PC-3 (cell line): ENCODE measurements around the gene SLC25A41. TPM values are rescaled to one million over a fixed set of nuclear protein-coding genes. Genes with fewer than 3 reads are reported as not detected.

Experiments
- ATAC-seq: fragments of 200-7000 bp; cut with Tn5 transposase; 2 replicates; pipeline ENCODE4 v1.9.1; 2020; ENCODE audit warnings: mild to moderate bottlenecking, moderate library complexity
- BruUV-seq: library from RNA; stranded (reverse); fragments of 400-500 nt; replicated peaks from 2 replicates; lab custom pipeline; 2021; lab: Mats Ljungman, UMichigan
- CTCF ChIA-PET: fragments of 300-600 bp; sonication (Branson Sonifier 250); formaldehyde crosslinking; loops from one replicate; lab custom pipeline; 2022; ENCODE audit warnings: antibody characterized with exemption; lab: Charles Lee
- POLR2A ChIA-PET: fragments of 300-600 bp; sonication (Branson Sonifier 250); formaldehyde crosslinking; loops from one replicate; lab custom pipeline; 2022; ENCODE audit warnings: antibody characterized with exemption; ENCODE audit not compliant: unreplicated experiment; lab: Charles Lee
- DNase-seq: peaks from one replicate; pipeline ENCODE4 v3.0.0-alpha.2; 2015
- H2AFZ ChIP-seq: fragments of 300-600 bp; sonication (generic); 2 replicates; pipeline ENCODE4 v1.6.0; 2016; ENCODE audit warnings: antibody characterized with exemption, low read length
- H3F3A ChIP-seq: fragments of 300-600 bp; sonication (generic); one replicate; pipeline ENCODE4 v1.6.0; 2017; ENCODE audit warnings: antibody characterized with exemption, low read length, control low read depth, mild to moderate bottlenecking; ENCODE audit not compliant: unreplicated experiment
- H3K27ac ChIP-seq: fragments of 300-600 bp; sonication (generic); 2 replicates; pipeline ENCODE4 v1.5.1; 2016; ENCODE audit warnings: mild to moderate bottlenecking, low read length
- H3K27me3 ChIP-seq: fragments of 300-600 bp; sonication (generic); 2 replicates; pipeline ENCODE4 v1.6.1; 2016; ENCODE audit warnings: low read length, mixed read lengths
- H3K36me3 ChIP-seq: fragments of 300-600 bp; sonication (generic); 2 replicates; pipeline ENCODE4 v1.6.1; 2016; ENCODE audit warnings: low read depth, mixed run types, low read length, mixed read lengths
- H3K4me1 ChIP-seq: fragments of 300-600 bp; sonication (generic); 2 replicates; pipeline ENCODE4 v1.5.1; 2016; ENCODE audit warnings: low read length; ENCODE audit not compliant: insufficient read depth
- H3K4me2 ChIP-seq: fragments of 300-600 bp; sonication (generic); 2 replicates; pipeline ENCODE4 v1.6.0; 2016; ENCODE audit warnings: low read length
- H3K4me3 ChIP-seq: fragments of 300-600 bp; sonication (generic); 2 replicates; pipeline ENCODE4 v1.5.1; 2016; ENCODE audit warnings: mild to moderate bottlenecking, low read length, mixed read lengths
- H3K79me2 ChIP-seq: fragments of 300-600 bp; sonication (generic); 2 replicates; pipeline ENCODE4 v1.6.1; 2017; ENCODE audit warnings: low read length, mixed read lengths
- H3K9ac ChIP-seq: fragments of 300-600 bp; sonication (generic); 2 replicates; pipeline ENCODE4 v1.6.0; 2016; ENCODE audit warnings: mild to moderate bottlenecking, low read length
- H3K9me2 ChIP-seq: fragments of 300-600 bp; sonication (generic); replicated peaks from 2 replicates; pipeline ENCODE4 v1.6.1; 2016; ENCODE audit warnings: mixed run types, low read length, mixed read lengths
- H3K9me3 ChIP-seq: fragments of 300-600 bp; sonication (generic); 2 replicates; pipeline ENCODE4 v1.6.1; 2016; ENCODE audit warnings: low read length, mixed read lengths
- H4K20me1 ChIP-seq: fragments of 300-600 bp; sonication (generic); 2 replicates; pipeline ENCODE4 v1.6.1; 2016; ENCODE audit warnings: low read length, mixed read lengths
- CTCF ChIP-seq: fragments of 300-600 bp; sonication (generic); conservative IDR thresholded peaks from 2 replicates; pipeline ENCODE4 v1.5.1; 2017; ENCODE audit warnings: antibody characterized with exemption, low read depth, mild to moderate bottlenecking, low read length
- EZH2 ChIP-seq: fragments of 300-600 bp; sonication (generic); IDR thresholded peaks from one replicate; pipeline ENCODE4 v1.6.1; 2017; ENCODE audit warnings: antibody characterized with exemption, mild to moderate bottlenecking, low read length; ENCODE audit not compliant: unreplicated experiment
- EZH2phosphoT487 ChIP-seq: fragments of 300-600 bp; sonication (generic); IDR thresholded peaks from 2 replicates; pipeline ENCODE4 v1.6.1; 2018; ENCODE audit warnings: mild to moderate bottlenecking, antibody characterized with exemption, low read length, borderline replicate concordance
- intact Hi-C: fragments of 100-400 bp; cut with micrococcal nuclease; formaldehyde crosslinking; loops from 2 replicates; pipeline ENCODE4 v1.9.0; 2023
- total RNA-seq: library from RNA; depleted of rRNA; stranded (reverse); fragments of >200 nt; gene quantifications from 2 replicates; pipeline ENCODE4 v1.2.3, GENCODE V29; 2014

Gene SLC25A41
- total RNA-seq, 1 experiment from 2014 or later, result 0.26 TPM

GRCh38 chr19:6476155-6476895 is 42.8 kb upstream of the SLC25A41 start:
- H3K9ac ChIP-seq, result no peak overlapping the region

GRCh38 chr19:6475321-6476108 is 42.0 kb upstream of the SLC25A41 start:
- Histone ChIP-seq H4K20me1 (no peaks in the 10 kb centered on the region), H3K9me2 (no peaks in the 10 kb centered on the region), H3K4me1 (no peaks in the 10 kb centered on the region), H3K36me3 (no peaks in the 10 kb centered on the region), H3K79me2 (no peaks in the 10 kb centered on the region), H2AFZ (no peak overlapping the region), H3K4me3 (no peak overlapping the region), H3K27ac (no peak overlapping the region), H3F3A (no peaks in the 10 kb centered on the region), H3K9ac (no peak overlapping the region), H3K4me2 (no peak overlapping the region), H3K27me3 (no peaks in the 10 kb centered on the region), H3K9me3 (no peaks in the 10 kb centered on the region)
- ATAC-seq (no peak), DNase-seq (no peak)
- CTCF ChIA-PET, result interaction anchor here (0.6 kb wide), 1 partner anchor 41 kb away, joined by 4 read pairs; no protein-coding TSS in a partner anchor
- intact Hi-C loops, result no loop called here
- BruUV-seq, result no TSS peak
- TF ChIP-seq CTCF (no peak), EZH2phosphoT487 (no peak), EZH2 (no peak)
- POLR2A ChIA-PET, result interaction anchor here (0.6 kb wide), 1 partner anchor 10 kb away, joined by 5 read pairs; no protein-coding TSS in a partner anchor

More at GRCh38 chr19:6476155-6476895, 42.8 kb upstream of the SLC25A41 start:
- ChIA-PET CTCF (interaction anchor here (0.6 kb wide), 1 partner anchor 40 kb away, joined by 4 read pairs; no protein-coding TSS in a partner anchor), POLR2A (interaction anchor here (0.6 kb wide), 1 partner anchor 11 kb away, joined by 5 read pairs; no protein-coding TSS in a partner anchor)
- Histone ChIP-seq H3K79me2 (no peaks in the 10 kb centered on the region), H4K20me1 (no peaks in the 10 kb centered on the region), H3K9me2 (no peaks in the 10 kb centered on the region), H3K4me2 (no peak overlapping the region), H3K9me3 (no peaks in the 10 kb centered on the region), H3K27me3 (no peaks in the 10 kb centered on the region), H3F3A (no peaks in the 10 kb centered on the region), H3K36me3 (no peaks in the 10 kb centered on the region), H3K4me1 (no peaks in the 10 kb centered on the region), H3K4me3 (no peak overlapping the region), H3K27ac (no peak overlapping the region), H2AFZ (no peak overlapping the region)
- TF ChIP-seq CTCF, result no peak
- no peak for TF ChIP-seq EZH2
- no peak for TF ChIP-seq EZH2phosphoT487
- BruUV-seq, result no TSS peak
- peak; percentile 68 for DNase-seq
- ATAC-seq, result peak; percentile 59
- intact Hi-C loops, result no loop called here
